ENCODE data around the gene ZNF217.

- TF ChIP-seq CTCF (IDR thresholded peaks at IDR 0.05), result no peak
- no peak for TF ChIP-seq EZH2phosphoT487 (IDR thresholded peaks at IDR 0.05)
These were observed 45.5 kb upstream of the ZNF217 start for GRCh38 chr20:53639128-53639527.

All from neural progenitor cell (in vitro differentiated cells).